ENCODE data around the gene POFUT1. TPM values are rescaled to one million over a fixed set of nuclear protein-coding genes. Genes with fewer than 3 reads are reported as not detected.

Gene POFUT1
- 17.5 TPM for polyA plus RNA-seq (2013, experiment 1 of 2)
- 18.2 TPM for polyA plus RNA-seq (2013, experiment 2 of 2)

DNA sequence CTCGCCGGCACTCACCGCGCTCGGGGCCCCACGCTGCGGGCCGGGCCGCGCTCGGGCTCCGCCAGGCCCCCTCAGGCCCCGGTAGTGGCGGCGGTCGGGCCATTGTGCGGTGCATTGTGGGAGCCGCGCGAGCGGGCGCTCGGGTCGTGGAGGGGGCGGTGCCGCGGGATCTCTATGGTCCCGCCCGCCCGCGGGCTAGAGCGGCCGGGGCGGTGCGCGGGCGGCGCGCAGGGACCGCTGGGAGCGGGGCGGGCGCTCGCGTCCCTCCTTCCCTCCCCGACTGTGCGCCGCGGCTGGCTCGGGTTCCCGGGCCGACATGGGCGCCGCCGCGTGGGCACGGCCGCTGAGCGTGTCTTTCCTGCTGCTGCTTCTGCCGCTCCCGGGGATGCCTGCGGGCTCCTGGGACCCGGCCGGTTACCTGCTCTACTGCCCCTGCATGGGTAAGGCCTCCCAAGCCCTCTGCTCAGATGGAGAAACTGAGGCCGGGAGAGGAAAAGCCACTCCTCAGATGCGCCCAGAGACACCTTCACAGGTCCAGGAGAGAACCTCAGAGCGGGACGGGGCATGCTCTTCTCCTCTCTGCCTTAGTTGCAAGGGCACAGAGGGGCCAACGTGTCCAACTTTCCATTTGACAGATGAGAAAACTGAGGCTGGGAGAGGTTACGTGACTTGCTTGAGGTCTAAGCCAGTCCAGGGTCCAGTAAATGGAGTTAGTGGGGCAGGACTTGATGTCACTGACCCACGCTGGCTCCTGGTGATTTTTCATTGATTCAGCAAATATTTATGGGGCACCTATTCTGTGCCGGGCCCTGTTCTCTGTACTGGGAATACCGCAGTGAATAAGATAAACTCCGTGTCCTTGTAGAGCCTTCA is at the start of gene POFUT1, which contains the start of gene PLAGL2:
Gene POFUT1, plus strand, starts transcription at position 255 of the 873 bp plus-strand sequence. Its CDS starts 62 bp downstream, at position 317.
Gene PLAGL2, minus strand, starts transcription at position 118 of the 873 bp plus-strand sequence. CDS start 5,565 bp downstream, outside the sequence.
- Histone ChIP-seq H3K79me1 (ENCODE audit: low read depth, low read length) (peaks cover 7% of the 10 kb centered on the region), H3K9me3 (replicated peaks in 1 of 2; ENCODE audit: control insufficient read depth in 2 of 2, insufficient read depth in 1 of 2, low read depth in 1 of 2, low read length in 2 of 2) (no peaks in the 10 kb centered on the region), H3K36me3 (replicated peaks in 1 of 2; ENCODE audit: control insufficient read depth in 2 of 2, insufficient read depth in 2 of 2, low read length in 2 of 2) (peaks cover 16 to 63% of the 10 kb centered on the region in 2 donors), H4K8ac (ENCODE audit: low read depth, low read length) (no peak within 1 kb of the TSS), H2AK5ac (ENCODE audit: low read depth, low read length) (peak within 1 kb of the TSS; percentile 70), H2AFZ (ENCODE audit: low read length) (peak within 1 kb of the TSS; percentile 99), H2BK120ac (ENCODE audit: low read depth, low read length) (no peak within 1 kb of the TSS), H4K91ac (ENCODE audit: low read depth, low read length, poor library complexity) (no peak within 1 kb of the TSS), H3K4me2 (ENCODE audit: insufficient read depth, low read length, poor library complexity, severe bottlenecking) (peak within 1 kb of the TSS; percentile 95), H3K4me3 (ENCODE audit: low read length in 2 of 2) (peak within 1 kb of the TSS; percentile 97 to 99), H2BK12ac (ENCODE audit: low read length) (no peak within 1 kb of the TSS), H3K4me1 (ENCODE audit: control insufficient read depth in 2 of 2, insufficient read depth in 1 of 2, low read depth in 1 of 2, low read length in 2 of 2) (peaks cover 11 to 22% of the 10 kb centered on the region in 2 donors), H3K27ac (replicated peaks; ENCODE audit: low read length) (peak within 1 kb of the TSS; percentile 51), H3K9ac (ENCODE audit: low read depth, low read length, poor library complexity) (peak within 1 kb of the TSS; percentile 95), H3K14ac (ENCODE audit: low read length) (peak within 1 kb of the TSS; percentile 10), H3K23ac (ENCODE audit: low read depth, low read length, poor library complexity) (peak within 1 kb of the TSS; percentile 48), H2BK5ac (ENCODE audit: low read length) (peak within 1 kb of the TSS; percentile 77), H3K27me3 (ENCODE audit: control insufficient read depth in 3 of 3, insufficient read depth in 3 of 3, low read depth in 1 of 3, low read length in 3 of 3) (no peaks in the 10 kb centered on the region), H2BK15ac (ENCODE audit: low read length) (no peak within 1 kb of the TSS), H3K18ac (ENCODE audit: low read length) (peak within 1 kb of the TSS; percentile 96), H3K4ac (ENCODE audit: low read length) (peak within 1 kb of the TSS; percentile 72)
- peak; percentile 84 for DNase-seq (ENCODE audit: low spot score)
- WGBS, 2 donors (ENCODE audit: extremely low coverage in 2 of 2, insufficient read length in 2 of 2, insufficient replicate concordance in 1 of 2) = no CpG with 5 or more reads among the region's 74 CpGs

DNA sequence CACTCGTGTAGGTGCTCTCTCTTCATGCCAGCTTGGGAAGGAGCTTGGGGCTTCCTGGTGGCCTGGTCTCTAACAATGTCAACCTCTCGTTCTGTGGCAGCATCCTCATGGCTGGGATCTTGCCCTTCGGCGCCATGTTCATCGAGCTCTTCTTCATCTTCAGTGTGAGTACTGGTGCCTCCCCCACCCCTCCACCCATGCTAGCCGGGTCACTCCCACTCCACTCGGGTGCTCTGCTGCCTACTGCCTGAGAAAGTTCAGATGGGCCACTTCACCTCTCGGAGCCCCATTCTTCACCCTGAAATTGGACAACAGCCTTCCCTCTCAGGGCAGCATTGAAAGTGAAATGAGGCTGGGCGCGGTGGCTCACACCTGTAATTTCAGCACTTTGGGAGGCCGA is 49.3 kb upstream of the POFUT1 start:
- Histone ChIP-seq H3K23ac (ENCODE audit: low read depth, low read length, poor library complexity) (no peak overlapping the region), H3K9me3 (replicated peaks in 1 of 2; ENCODE audit: control insufficient read depth in 2 of 2, insufficient read depth in 1 of 2, low read depth in 1 of 2, low read length in 2 of 2) (no peaks in the 10 kb centered on the region), H2BK5ac (ENCODE audit: low read length) (no peak overlapping the region), H2BK12ac (ENCODE audit: low read length) (no peak overlapping the region), H2BK15ac (ENCODE audit: low read length) (no peak overlapping the region), H3K27me3 (ENCODE audit: control insufficient read depth in 3 of 3, insufficient read depth in 3 of 3, low read depth in 1 of 3, low read length in 3 of 3) (no peaks in the 10 kb centered on the region), H3K4ac (ENCODE audit: low read length) (no peak overlapping the region), H2AFZ (ENCODE audit: low read length) (no peak overlapping the region), H3K79me1 (ENCODE audit: low read depth, low read length) (no peaks in the 10 kb centered on the region), H3K14ac (ENCODE audit: low read length) (no peak overlapping the region), H3K4me3 (ENCODE audit: low read length in 2 of 2) (no peak overlapping the region), H2AK5ac (ENCODE audit: low read depth, low read length) (no peak overlapping the region), H3K4me2 (ENCODE audit: insufficient read depth, low read length, poor library complexity, severe bottlenecking) (no peak overlapping the region), H3K4me1 (ENCODE audit: control insufficient read depth in 2 of 2, insufficient read depth in 1 of 2, low read depth in 1 of 2, low read length in 2 of 2) (peaks cover 0 to 5% of the 10 kb centered on the region in 2 donors), H3K36me3 (replicated peaks in 1 of 2; ENCODE audit: control insufficient read depth in 2 of 2, insufficient read depth in 2 of 2, low read length in 2 of 2) (peaks cover 44 to 87% of the 10 kb centered on the region in 2 donors), H3K27ac (replicated peaks; ENCODE audit: low read length) (no peak overlapping the region), H3K18ac (ENCODE audit: low read length) (no peak overlapping the region), H4K91ac (ENCODE audit: low read depth, low read length, poor library complexity) (no peak overlapping the region), H2BK120ac (ENCODE audit: low read depth, low read length) (no peak overlapping the region), H3K9ac (ENCODE audit: low read depth, low read length, poor library complexity) (no peak overlapping the region), H4K8ac (ENCODE audit: low read depth, low read length) (no peak overlapping the region)
- no CpG with 5 or more reads among the region's 11 CpGs for WGBS, 2 donors (ENCODE audit: extremely low coverage in 2 of 2, insufficient read length in 2 of 2, insufficient replicate concordance in 1 of 2)
- DNase-seq (ENCODE audit: low spot score) = no peak

DNA sequence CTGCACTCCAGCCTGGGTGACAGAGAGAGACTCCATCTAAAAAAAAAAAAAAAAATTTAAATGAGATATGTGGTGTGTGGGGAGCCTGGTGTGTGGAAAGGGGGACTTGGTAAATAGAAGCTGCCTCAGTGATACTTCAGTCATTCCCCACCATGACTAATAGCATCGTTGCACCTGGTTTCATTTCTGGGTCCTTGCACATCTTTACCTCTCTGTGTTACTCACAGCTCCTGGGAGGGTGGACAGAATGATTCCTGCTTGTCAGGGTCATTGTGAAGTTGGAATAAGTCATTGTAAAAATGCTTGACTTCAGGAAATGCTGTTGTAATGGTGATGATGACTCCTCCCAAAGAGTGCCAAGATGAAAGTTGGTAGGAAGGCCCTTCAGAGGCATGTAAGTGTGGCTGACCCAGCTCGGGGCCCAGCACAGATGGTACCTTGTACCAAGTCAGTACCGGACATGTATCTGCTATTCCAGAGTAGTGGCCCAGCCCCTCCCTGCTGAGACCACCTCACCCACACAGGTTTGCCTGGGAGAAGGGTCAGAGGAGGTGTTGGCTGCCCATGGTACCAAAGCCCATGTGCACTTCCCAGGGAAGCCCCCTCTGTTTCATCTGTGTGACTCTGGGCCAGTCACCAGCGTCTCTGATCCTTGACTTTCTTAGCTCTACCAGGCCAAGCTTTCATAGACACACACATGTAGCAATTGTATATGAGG is 48.6 kb upstream of the POFUT1 start:
- H3K36me3 ChIP-seq (replicated peaks in 1 of 2; ENCODE audit: control insufficient read depth in 2 of 2, insufficient read depth in 2 of 2, low read length in 2 of 2) = peaks cover 43 to 85% of the 10 kb centered on the region in 2 donors
- H2BK120ac ChIP-seq (ENCODE audit: low read depth, low read length) = no peak overlapping the region
- H3K4me2 ChIP-seq (ENCODE audit: insufficient read depth, low read length, poor library complexity, severe bottlenecking) = no peak overlapping the region
- H4K91ac ChIP-seq (ENCODE audit: low read depth, low read length, poor library complexity) = no peak overlapping the region
- H3K18ac ChIP-seq (ENCODE audit: low read length) = no peak overlapping the region
- no peak overlapping the region for H2BK5ac ChIP-seq (ENCODE audit: low read length)
- no peak overlapping the region for H3K4me3 ChIP-seq (ENCODE audit: low read length in 2 of 2)
- H3K14ac ChIP-seq (ENCODE audit: low read length) = no peak overlapping the region
- no peak overlapping the region for H2BK12ac ChIP-seq (ENCODE audit: low read length)
- H2AFZ ChIP-seq (ENCODE audit: low read length) = no peak overlapping the region
- no peak overlapping the region for H3K4ac ChIP-seq (ENCODE audit: low read length)
- no CpG with 5 or more reads among the region's 4 CpGs for WGBS, 2 donors (ENCODE audit: extremely low coverage in 2 of 2, insufficient read length in 2 of 2, insufficient replicate concordance in 1 of 2)
- H3K27me3 ChIP-seq (ENCODE audit: control insufficient read depth in 3 of 3, insufficient read depth in 3 of 3, low read depth in 1 of 3, low read length in 3 of 3) = no peaks in the 10 kb centered on the region
- no peak overlapping the region for H2BK15ac ChIP-seq (ENCODE audit: low read length)
- no peak overlapping the region for H3K9ac ChIP-seq (ENCODE audit: low read depth, low read length, poor library complexity)
- H3K4me1 ChIP-seq (ENCODE audit: control insufficient read depth in 2 of 2, insufficient read depth in 1 of 2, low read depth in 1 of 2, low read length in 2 of 2) = peaks cover 0 to 5% of the 10 kb centered on the region in 2 donors
- H4K8ac ChIP-seq (ENCODE audit: low read depth, low read length) = no peak overlapping the region
- H3K23ac ChIP-seq (ENCODE audit: low read depth, low read length, poor library complexity) = no peak overlapping the region
- no peaks in the 10 kb centered on the region for H3K9me3 ChIP-seq (replicated peaks in 1 of 2; ENCODE audit: control insufficient read depth in 2 of 2, insufficient read depth in 1 of 2, low read depth in 1 of 2, low read length in 2 of 2)
- H2AK5ac ChIP-seq (ENCODE audit: low read depth, low read length) = no peak overlapping the region
- H3K27ac ChIP-seq (replicated peaks; ENCODE audit: low read length) = no peak overlapping the region
- H3K79me1 ChIP-seq (ENCODE audit: low read depth, low read length) = no peaks in the 10 kb centered on the region
- no peak for DNase-seq (ENCODE audit: low spot score)
